B cell (primary cell): ENCODE data around the gene DEGS1. TPM values are rescaled to one million over a fixed set of nuclear protein-coding genes. Genes with fewer than 3 reads are reported as not detected.

Source experiments
- ATAC-seq: fragments of 200-7000 bp; cut with Tn5 transposase; one replicate; pipeline ENCODE4 v1.10.0; 2021; ENCODE audit warnings: low read depth, mild to moderate bottlenecking, moderate number of reproducible peaks, moderate library complexity
- CTCF ChIA-PET: fragments of 350-600 bp; sonication (Branson Sonifier 250); formaldehyde crosslinking; loops from one replicate; lab custom pipeline; 2021; ENCODE audit warnings: antibody characterized with exemption, inconsistent platforms; lab: Charles Lee
- POLR2A ChIA-PET: fragments of 350-600 bp; sonication (Branson Sonifier 250); formaldehyde crosslinking; loops from one replicate; lab custom pipeline; 2021; ENCODE audit warnings: antibody characterized with exemption; lab: Charles Lee
- DNase-seq: peaks from one replicate; pipeline ENCODE4 v3.0.0; 2013
- H2AFZ ChIP-seq: 2 replicates; pipeline ENCODE4 v1.6.1; 2012; ENCODE audit warnings: mild to moderate bottlenecking, low read depth, low read length; ENCODE audit not compliant: insufficient read depth, poor library complexity, severe bottlenecking
- H3K27ac ChIP-seq, 2 donors: 1 replicate in 1 of 2; 2 replicates in 1 of 2; pipeline ENCODE4 v1.5.1; 2012 to 2013; ENCODE audit warnings: low read length in 2 of 2, mild to moderate bottlenecking in 2 of 2, moderate library complexity in 1 of 2
- H3K27me3 ChIP-seq, 4 experiments: fragments of 200-600 bp in 1 of 4; sonication (generic) in 1 of 4; replicated peaks in 1 of 4; 1 replicate in 2 of 4; 2 replicates in 2 of 4; pipeline versions ENCODE4 v1.6.1 to v1.7.0; 2013 to 2016; ENCODE audit warnings: low read length in 3 of 4, mild to moderate bottlenecking in 2 of 4, mixed read lengths in 1 of 4, moderate library complexity in 1 of 4; ENCODE audit not compliant: insufficient read depth in 4 of 4, control insufficient read depth in 3 of 4; ENCODE audit errors: control extremely low read depth in 1 of 4
- H3K36me3 ChIP-seq, 2 experiments: replicated peaks in 1 of 2; 1 replicate in 1 of 2; 2 replicates in 1 of 2; pipeline versions ENCODE4 v1.6.1 to v1.7.1; 2013; ENCODE audit warnings: low read length in 1 of 2; ENCODE audit not compliant: insufficient read depth in 2 of 2, control insufficient read depth in 1 of 2; ENCODE audit errors: control extremely low read depth in 1 of 2, extremely low read depth in 1 of 2
- H3K4me1 ChIP-seq, 2 donors: fragments of 200-600 bp in 1 of 2; sonication (generic) in 1 of 2; 1 replicate in 1 of 2; 2 replicates in 1 of 2; pipeline versions ENCODE4 v1.5.1 to v1.6.1; 2013 to 2017; ENCODE audit warnings: low read length in 2 of 2; ENCODE audit not compliant: control insufficient read depth in 2 of 2, insufficient read depth in 2 of 2
- H3K4me2 ChIP-seq: replicated peaks from 2 replicates; pipeline ENCODE3; 2012; ENCODE audit warnings: mild to moderate bottlenecking, low read depth, low read length; ENCODE audit not compliant: poor library complexity, severe bottlenecking
- H3K4me3 ChIP-seq, 5 experiments: fragments of 200-600 bp in 1 of 5; sonication (generic) in 1 of 5; 1 replicate in 3 of 5; 2 replicates in 2 of 5; pipeline versions ENCODE4 v1.5.1 to v1.7.0; 2011 to 2016; ENCODE audit warnings: low read length in 4 of 5, mild to moderate bottlenecking in 4 of 5, low read depth in 2 of 5, control low read depth in 1 of 5, moderate library complexity in 1 of 5; ENCODE audit not compliant: insufficient read depth in 1 of 5; ENCODE audit errors: control extremely low read depth in 1 of 5, extremely low read depth in 1 of 5
- H3K79me2 ChIP-seq: fragments of 200-600 bp; sonication (generic); one replicate; pipeline ENCODE4 v1.6.0; 2016; ENCODE audit warnings: low read length; ENCODE audit not compliant: control insufficient read depth, insufficient read depth
- H3K9ac ChIP-seq: fragments of 200-600 bp; sonication (generic); 2 replicates; pipeline ENCODE4 v1.6.1; 2017; ENCODE audit warnings: mild to moderate bottlenecking, low read length, moderate library complexity
- H3K9me3 ChIP-seq, 3 donors: one replicate each; pipeline versions ENCODE4 v1.6.1 to v1.7.1; 2013; ENCODE audit warnings: low read length in 2 of 3; ENCODE audit not compliant: control insufficient read depth in 2 of 3, insufficient read depth in 1 of 3; ENCODE audit errors: control extremely low read depth in 1 of 3
- H4K20me1 ChIP-seq: 2 replicates; pipeline ENCODE4 v1.6.0; 2012; ENCODE audit warnings: mild to moderate bottlenecking, low read length; ENCODE audit not compliant: insufficient read depth, control insufficient read depth, poor library complexity, severe bottlenecking
- H3K27ac Mint-ChIP-seq: one replicate; pipeline ENCODE4 v1.8.0; 2021; ENCODE audit warnings: mixed read lengths
- H3K27me3 Mint-ChIP-seq: one replicate; pipeline ENCODE4 v1.8.0; 2021; ENCODE audit warnings: mixed read lengths
- H3K4me1 Mint-ChIP-seq: one replicate; pipeline ENCODE4 v1.8.0; 2021; ENCODE audit warnings: mixed read lengths
- H3K4me3 Mint-ChIP-seq: one replicate; pipeline ENCODE4 v1.8.0; 2021; ENCODE audit warnings: mixed read lengths
- H3K9me3 Mint-ChIP-seq: one replicate; pipeline ENCODE4 v1.8.0; 2022; ENCODE audit warnings: mixed read lengths; ENCODE audit not compliant: insufficient read depth
- CTCF ChIP-seq: fragments of 200-600 bp; IDR thresholded peaks from one replicate; pipeline ENCODE4 v1.8.0; 2022; ENCODE audit warnings: antibody characterized with exemption, mild to moderate bottlenecking
- EZH2 ChIP-seq: IDR thresholded peaks from 2 replicates; pipeline ENCODE4 v1.6.1; 2012; ENCODE audit warnings: borderline replicate concordance, low read depth, mild to moderate bottlenecking, moderate library complexity, low read length; ENCODE audit not compliant: insufficient read depth, poor library complexity, severe bottlenecking
- WGBS: methylation state at CpG from one replicate; pipeline ENCODE4 v1.1.5; 2013; ENCODE audit warnings: missing lambda C conversion rate; ENCODE audit not compliant: insufficient coverage; 5-methylcytosine and 5-hydroxymethylcytosine counted together
- intact Hi-C: fragments of 100-400 bp; cut with micrococcal nuclease; formaldehyde crosslinking; loops from one replicate; pipeline ENCODE4 v1.10.0; 2022
- polyA plus RNA-seq: library from polyadenylated mRNA; depleted of rRNA; stranded (reverse); fragments of >200 nt; gene quantifications from 2 replicates; pipeline ENCODE4 v1.2.3, GENCODE V29; 2012
- total RNA-seq, 2 donors: library from RNA; stranded (reverse); fragments of 120-200 nt in 1 of 2; gene quantifications; 1 replicate in 1 of 2; 2 replicates in 1 of 2; pipeline versions ENCODE4 v1.2.3 to v1.2.4, GENCODE V29; 2013 to 2022

The DEGS1 gene
- total and polyA plus RNA-seq, 2 donors (not counting 1 experiment from before 2014, with no cell fraction given): 49.0 to 52.1 TPM

GRCh38 chr1:224196813-224197600 is 14.0 kb downstream of the DEGS1 start:
- no peaks in the 10 kb centered on the region for H4K20me1 ChIP-seq
- no peak overlapping the region for H3K4me2 ChIP-seq
- no peak overlapping the region for H2AFZ ChIP-seq
- H3K27me3 ChIP-seq: no peaks in the 10 kb centered on the region
- Mint-ChIP-seq H3K27me3 (no peaks in the 10 kb centered on the region), H3K9me3 (no peaks in the 10 kb centered on the region), H3K27ac (no peak overlapping the region), H3K4me3 (no peak overlapping the region), H3K4me1 (peaks cover 28% of the 10 kb centered on the region)
- WGBS: 97% methylated on average over 4 of the region's 5 CpGs
- DNase-seq: no peak
- peaks cover 0 to 7% of the 10 kb centered on the region in 2 donors for H3K4me1 ChIP-seq
- TF ChIP-seq CTCF (no peak), EZH2 (no peak)
- intact Hi-C loops: no loop called here
- H3K36me3 ChIP-seq: peaks cover 11 to 25% of the 10 kb centered on the region in 2 experiments
- peaks cover 27% of the 10 kb centered on the region for H3K79me2 ChIP-seq
- ChIA-PET POLR2A (interaction anchor here (0.6 kb wide), 1 partner anchor 24 kb away, joined by 4 read pairs; no protein-coding TSS in a partner anchor), CTCF (interaction anchor here (0.7 kb wide), 1 partner anchor 44 kb away, joined by 4 read pairs; no protein-coding TSS in a partner anchor)
- H3K9ac ChIP-seq: no peak overlapping the region
- no peak overlapping the region for H3K4me3 ChIP-seq
- ATAC-seq: no peak
- H3K27ac ChIP-seq: no peak overlapping the region
- H3K9me3 ChIP-seq: no peaks in the 10 kb centered on the region

DNA sequence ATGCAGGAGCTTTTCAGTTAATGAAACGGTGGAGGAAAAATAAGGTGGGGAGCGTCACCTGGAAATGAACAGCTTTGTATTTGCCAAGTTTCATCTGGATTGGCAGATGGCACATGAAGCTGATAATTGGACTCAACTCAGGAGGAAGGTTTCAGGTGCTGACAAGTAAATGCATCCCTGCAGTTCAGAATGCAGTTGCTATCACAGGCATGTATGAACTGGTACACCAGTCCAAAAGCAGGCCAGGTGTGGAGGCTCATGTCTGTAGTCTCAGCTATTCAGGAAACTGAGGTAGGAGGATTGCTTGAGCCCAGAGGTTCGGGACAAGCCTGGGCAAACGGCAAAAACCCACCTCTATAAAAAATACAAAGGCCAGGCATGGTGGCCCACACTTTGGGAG is 15.5 kb downstream of the DEGS1 start:
- H3K4me1 ChIP-seq: peaks cover 10 to 11% of the 10 kb centered on the region in 2 donors

More for the DNA sequence above, 15.5 kb downstream of the DEGS1 start:
- Histone ChIP-seq H3K9me3 (no peaks in the 10 kb centered on the region), H4K20me1 (no peaks in the 10 kb centered on the region), H3K9ac (no peak overlapping the region), H3K27me3 (no peaks in the 10 kb centered on the region), H3K36me3 (peaks cover 11 to 14% of the 10 kb centered on the region in 2 experiments), H3K79me2 (peaks cover 15% of the 10 kb centered on the region), H2AFZ (no peak overlapping the region), H3K4me3 (no peak overlapping the region), H3K4me2 (no peak overlapping the region), H3K27ac (no peak overlapping the region)
- WGBS: 96% methylated on average over 2 of the region's 4 CpGs
- ATAC-seq (no peak), DNase-seq (no peak)
- Mint-ChIP-seq H3K27me3 (no peaks in the 10 kb centered on the region), H3K27ac (no peak overlapping the region), H3K4me3 (no peak overlapping the region), H3K9me3 (no peaks in the 10 kb centered on the region), H3K4me1 (peaks cover 29% of the 10 kb centered on the region)
- CTCF ChIA-PET: no interaction called here
- TF ChIP-seq EZH2 (no peak), CTCF (no peak)
- intact Hi-C loops: no loop called here
- POLR2A ChIA-PET: interaction anchor here (0.7 kb wide), 1 partner anchor 47 kb away, joined by 3 read pairs; no protein-coding TSS in a partner anchor
